Endothelial cell (in vitro differentiated cells): ENCODE results near the gene BAZ1B. TPM values are rescaled to one million over a fixed set of nuclear protein-coding genes. Genes with fewer than 3 reads are reported as not detected.
"Not testable (repeated sequence)": the region's sequence is repeated elsewhere in the genome, so short reads cannot be mapped to it uniquely, and the experiment has no call there.

Source experiments
- DNase-seq: peaks from one replicate; pipeline ENCODE4 v3.0.0; 2021; ENCODE audit warnings: low spot score
- H3K27ac Mint-ChIP-seq: one replicate; pipeline ENCODE4 v1.8.0; 2021; ENCODE audit warnings: mixed read lengths, inconsistent platforms; ENCODE audit not compliant: unreplicated experiment
- H3K27me3 Mint-ChIP-seq: one replicate; pipeline ENCODE4 v1.8.0; 2021; ENCODE audit warnings: mild to moderate bottlenecking, moderate library complexity, mixed read lengths, inconsistent platforms; ENCODE audit not compliant: unreplicated experiment
- H3K36me3 Mint-ChIP-seq: one replicate; pipeline ENCODE4 v1.8.0; 2021; ENCODE audit warnings: mild to moderate bottlenecking, low read depth, mixed read lengths, inconsistent platforms; ENCODE audit not compliant: unreplicated experiment
- H3K4me1 Mint-ChIP-seq: one replicate; pipeline ENCODE4 v1.8.0; 2021; ENCODE audit warnings: mild to moderate bottlenecking, mixed read lengths, inconsistent platforms; ENCODE audit not compliant: unreplicated experiment
- H3K4me3 Mint-ChIP-seq: one replicate; pipeline ENCODE4 v1.8.0; 2021; ENCODE audit warnings: mild to moderate bottlenecking, mixed read lengths, inconsistent platforms; ENCODE audit not compliant: unreplicated experiment
- H3K9me3 Mint-ChIP-seq: one replicate; pipeline ENCODE4 v1.8.0; 2021; ENCODE audit warnings: mixed read lengths, inconsistent platforms; ENCODE audit not compliant: unreplicated experiment
- total RNA-seq: library from RNA; stranded (reverse); fragmentation: NEBNext Ultra II Directional; extraction: Animal tissue kit (Norgen Biotek cat#: 25700); gene quantifications from one replicate; pipeline ENCODE4 v1.2.1, GENCODE V29; 2021; ENCODE audit not compliant: unreplicated experiment
- TF ChIP-seq, protein P1 (sequence below): fragments of 200-600 bp; sonication (generic); IDR thresholded peaks from one replicate; pipeline ENCODE4 v1.5.0; 2021; ENCODE audit warnings: antibody characterized with exemption; ENCODE audit not compliant: unreplicated experiment

The BAZ1B gene
- total RNA-seq, 1 donor from 2014 or later, result 56.5 TPM

GRCh38 chr7:73549176-73549575 lies 27.1 kb upstream of the BAZ1B start:
- Mint-ChIP-seq H3K27me3 (peaks cover 1% of the 10 kb centered on the region), H3K27ac (no peak overlapping the region), H3K4me1 (no peaks in the 10 kb centered on the region), H3K36me3 (peaks cover 10% of the 10 kb centered on the region), H3K4me3 (peak overlapping the region; percentile 15), H3K9me3 (no peaks in the 10 kb centered on the region)
- TF ChIP-seq, protein P1, sequence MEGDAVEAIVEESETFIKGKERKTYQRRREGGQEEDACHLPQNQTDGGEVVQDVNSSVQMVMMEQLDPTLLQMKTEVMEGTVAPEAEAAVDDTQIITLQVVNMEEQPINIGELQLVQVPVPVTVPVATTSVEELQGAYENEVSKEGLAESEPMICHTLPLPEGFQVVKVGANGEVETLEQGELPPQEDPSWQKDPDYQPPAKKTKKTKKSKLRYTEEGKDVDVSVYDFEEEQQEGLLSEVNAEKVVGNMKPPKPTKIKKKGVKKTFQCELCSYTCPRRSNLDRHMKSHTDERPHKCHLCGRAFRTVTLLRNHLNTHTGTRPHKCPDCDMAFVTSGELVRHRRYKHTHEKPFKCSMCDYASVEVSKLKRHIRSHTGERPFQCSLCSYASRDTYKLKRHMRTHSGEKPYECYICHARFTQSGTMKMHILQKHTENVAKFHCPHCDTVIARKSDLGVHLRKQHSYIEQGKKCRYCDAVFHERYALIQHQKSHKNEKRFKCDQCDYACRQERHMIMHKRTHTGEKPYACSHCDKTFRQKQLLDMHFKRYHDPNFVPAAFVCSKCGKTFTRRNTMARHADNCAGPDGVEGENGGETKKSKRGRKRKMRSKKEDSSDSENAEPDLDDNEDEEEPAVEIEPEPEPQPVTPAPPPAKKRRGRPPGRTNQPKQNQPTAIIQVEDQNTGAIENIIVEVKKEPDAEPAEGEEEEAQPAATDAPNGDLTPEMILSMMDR, result no peak
- no peak for DNase-seq

- no peaks in the 10 kb centered on the region for H3K4me1 Mint-ChIP-seq
- H3K4me3 Mint-ChIP-seq, result no peak overlapping the region
- no peak overlapping the region for H3K27ac Mint-ChIP-seq
- H3K36me3 Mint-ChIP-seq, result peaks cover 8% of the 10 kb centered on the region
- DNase-seq, result no peak
- H3K27me3 Mint-ChIP-seq, result peaks cover 1% of the 10 kb centered on the region
- TF ChIP-seq, protein P1, result no peak
- no peaks in the 10 kb centered on the region for H3K9me3 Mint-ChIP-seq
Observed at GRCh38 chr7:73547841-73548240, 25.7 kb upstream of the BAZ1B start.

DNA sequence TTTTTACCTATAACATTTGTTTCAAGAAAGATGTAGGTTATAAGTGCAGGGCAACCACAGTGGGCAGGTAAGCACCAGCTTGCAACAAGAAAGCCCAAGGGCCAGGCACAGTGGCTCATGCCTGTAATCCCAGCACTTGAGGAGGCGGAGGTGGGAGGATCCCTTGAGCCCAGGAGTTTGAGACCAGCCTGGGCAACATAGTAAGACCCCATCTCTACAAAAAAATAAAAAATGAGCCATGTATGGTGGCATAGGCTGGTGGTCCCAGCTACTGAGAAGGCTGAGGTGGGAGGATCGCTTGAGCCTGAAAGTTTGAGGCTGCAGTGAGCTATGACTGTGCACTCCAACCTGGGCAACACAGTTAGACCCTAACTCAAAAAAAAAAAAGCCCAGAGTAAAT lies 22.6 kb upstream of the BAZ1B start:
- no peak overlapping the region for H3K27ac Mint-ChIP-seq
- DNase-seq, result no peak
- H3K4me1 Mint-ChIP-seq, result peaks cover 4% of the 10 kb centered on the region
- TF ChIP-seq, protein P1, result no peak
- H3K4me3 Mint-ChIP-seq, result no peak overlapping the region
- no peaks in the 10 kb centered on the region for H3K9me3 Mint-ChIP-seq
- peaks cover 7% of the 10 kb centered on the region for H3K27me3 Mint-ChIP-seq
- H3K36me3 Mint-ChIP-seq, result peaks cover 15% of the 10 kb centered on the region

DNA sequence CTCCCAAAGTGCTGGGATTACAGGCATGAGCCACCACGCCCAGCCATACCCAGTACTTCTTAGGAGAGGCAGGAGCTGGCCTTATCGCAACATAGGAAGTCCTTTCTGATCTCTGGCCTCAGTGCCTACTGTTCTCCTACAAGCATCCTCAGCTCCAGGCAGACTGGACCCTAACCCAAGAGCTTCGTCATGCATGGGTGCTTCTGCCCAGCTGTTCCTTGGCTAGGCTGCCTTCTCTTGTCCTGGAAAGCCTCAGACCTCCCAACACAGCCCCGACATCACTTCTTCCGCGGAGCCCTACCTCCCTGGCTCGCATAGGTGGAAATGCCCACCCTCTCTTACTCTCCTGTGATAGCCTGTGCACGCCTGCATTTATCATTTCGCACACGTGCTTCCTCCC lies 19.6 kb upstream of the BAZ1B start:
- peaks cover 7% of the 10 kb centered on the region for H3K27me3 Mint-ChIP-seq
- no peak overlapping the region for H3K27ac Mint-ChIP-seq
- no peaks in the 10 kb centered on the region for H3K9me3 Mint-ChIP-seq
- peaks cover 4% of the 10 kb centered on the region for H3K4me1 Mint-ChIP-seq
- TF ChIP-seq, protein P1, result no peak
- H3K4me3 Mint-ChIP-seq, result no peak overlapping the region
- peaks cover 34% of the 10 kb centered on the region for H3K36me3 Mint-ChIP-seq
- DNase-seq, result no peak

GRCh38 chr7:73539709-73540108 lies 17.6 kb upstream of the BAZ1B start:
- H3K27ac Mint-ChIP-seq, result no peak overlapping the region

GRCh38 chr7:73538510-73538909 lies 16.4 kb upstream of the BAZ1B start:
- not testable (repeated sequence) for H3K4me1 Mint-ChIP-seq, DNase-seq, H3K4me3 Mint-ChIP-seq, H3K9me3 Mint-ChIP-seq, H3K27me3 Mint-ChIP-seq
- peaks cover 45% of the 10 kb centered on the region for H3K36me3 Mint-ChIP-seq
- H3K27ac Mint-ChIP-seq, result peak overlapping the region; percentile 13

More at GRCh38 chr7:73539709-73540108, 17.6 kb upstream of the BAZ1B start:
- Mint-ChIP-seq H3K4me3 (no peak overlapping the region), H3K9me3 (no peaks in the 10 kb centered on the region), H3K4me1 (peaks cover 4% of the 10 kb centered on the region), H3K36me3 (peaks cover 45% of the 10 kb centered on the region), H3K27me3 (peaks cover 7% of the 10 kb centered on the region)
- no peak for DNase-seq
- TF ChIP-seq, protein P1, result no peak
